H9 (cell line): ENCODE measurements around the gene PRKCZ. TPM values are rescaled to one million over a fixed set of nuclear protein-coding genes. Genes with fewer than 3 reads are reported as not detected.

ENCODE experiments used
- DNase-seq: peaks from one replicate; pipeline ENCODE4 v3.0.0-alpha.2; 2017
- H2AFZ ChIP-seq: one replicate; pipeline ENCODE4 v1.6.1; 2013; ENCODE audit warnings: mild to moderate bottlenecking, low read length, control low read depth, moderate library complexity
- H2AK5ac ChIP-seq: 2 replicates; pipeline ENCODE4 v1.6.1; 2013; ENCODE audit warnings: low read length, control low read depth, mixed read lengths; ENCODE audit not compliant: insufficient read length
- H2BK120ac ChIP-seq: one replicate; pipeline ENCODE4 v1.6.1; 2013; ENCODE audit warnings: low read depth, mild to moderate bottlenecking, low read length, control low read depth, inconsistent platforms; ENCODE audit not compliant: poor library complexity, severe bottlenecking
- H2BK12ac ChIP-seq: 2 replicates; pipeline ENCODE4 v1.6.1; 2013; ENCODE audit warnings: low read length, control low read depth, mixed read lengths, low read depth; ENCODE audit not compliant: insufficient read length
- H2BK15ac ChIP-seq: 2 replicates; pipeline ENCODE4 v1.6.1; 2013; ENCODE audit warnings: low read depth, low read length, control low read depth
- H2BK20ac ChIP-seq: one replicate; pipeline ENCODE4 v1.6.1; 2013; ENCODE audit warnings: low read depth, mild to moderate bottlenecking, low read length, control low read depth, inconsistent platforms; ENCODE audit not compliant: poor library complexity, severe bottlenecking
- H2BK5ac ChIP-seq: 2 replicates; pipeline ENCODE4 v1.6.1; 2013; ENCODE audit warnings: low read length, control low read depth, mixed read lengths; ENCODE audit not compliant: insufficient read length
- H3K14ac ChIP-seq: 2 replicates; pipeline ENCODE4 v1.6.1; 2013; ENCODE audit warnings: low read length, control low read depth; ENCODE audit not compliant: insufficient read depth
- H3K18ac ChIP-seq: 2 replicates; pipeline ENCODE4 v1.6.1; 2013; ENCODE audit warnings: low read depth, mild to moderate bottlenecking, mixed read lengths, low read length, control low read depth; ENCODE audit not compliant: insufficient read length
- H3K23ac ChIP-seq: 2 replicates; pipeline ENCODE4 v1.6.1; 2013; ENCODE audit warnings: low read length, control low read depth, mixed read lengths, low read depth; ENCODE audit not compliant: insufficient read length
- H3K23me2 ChIP-seq: 2 replicates; pipeline ENCODE4 v1.6.1; 2013; ENCODE audit warnings: low read depth, mild to moderate bottlenecking, mixed read lengths, low read length, control low read depth; ENCODE audit not compliant: insufficient read length, poor library complexity, severe bottlenecking
- H3K27ac ChIP-seq: 2 replicates; pipeline ENCODE4 v1.5.1; 2013; ENCODE audit warnings: low read length, control low read depth, mixed read lengths, low read depth; ENCODE audit not compliant: insufficient read length
- H3K27me3 ChIP-seq: 2 replicates; pipeline ENCODE4 v1.6.1; 2013; ENCODE audit warnings: low read length, control low read depth, inconsistent platforms; ENCODE audit not compliant: insufficient read depth
- H3K4ac ChIP-seq: 2 replicates; pipeline ENCODE4 v1.6.1; 2013; ENCODE audit warnings: low read depth, mild to moderate bottlenecking, control low read depth, inconsistent platforms, low read length, moderate library complexity
- H3K4me1 ChIP-seq: 2 replicates; pipeline ENCODE4 v1.6.1; 2013; ENCODE audit warnings: low read length, control low read depth, inconsistent platforms; ENCODE audit not compliant: insufficient read depth
- H3K4me2 ChIP-seq: 2 replicates; pipeline ENCODE4 v1.6.1; 2013; ENCODE audit warnings: low read length, control low read depth, mixed read lengths; ENCODE audit not compliant: insufficient read length, insufficient read depth
- H3K56ac ChIP-seq: 2 replicates; pipeline ENCODE4 v1.6.1; 2013; ENCODE audit warnings: low read depth, mild to moderate bottlenecking, mixed read lengths, low read length, control low read depth; ENCODE audit not compliant: insufficient read length
- H3K79me1 ChIP-seq: 2 replicates; pipeline ENCODE4 v1.6.1; 2013; ENCODE audit warnings: low read depth, mild to moderate bottlenecking, moderate library complexity, low read length, control low read depth, inconsistent platforms; ENCODE audit not compliant: insufficient read depth, poor library complexity, severe bottlenecking
- H3K79me2 ChIP-seq: 2 replicates; pipeline ENCODE4 v1.6.1; 2013; ENCODE audit warnings: low read length, control low read depth, inconsistent platforms; ENCODE audit not compliant: insufficient read depth
- H3K9ac ChIP-seq: 2 replicates; pipeline ENCODE4 v1.6.1; 2013; ENCODE audit warnings: low read length, control low read depth, mixed read lengths; ENCODE audit not compliant: insufficient read length; ENCODE audit errors: extremely low read depth
- H3K9me3 ChIP-seq: one replicate; pipeline ENCODE4 v1.6.1; 2013; ENCODE audit warnings: low read depth, low read length, inconsistent platforms; ENCODE audit not compliant: control insufficient read depth
- H3T11ph ChIP-seq: one replicate; pipeline ENCODE4 v1.6.1; 2013; ENCODE audit warnings: mild to moderate bottlenecking, low read length, control low read depth, inconsistent platforms
- H4K20me1 ChIP-seq: one replicate; pipeline ENCODE4 v1.6.1; 2013; ENCODE audit not compliant: control insufficient read depth, insufficient read length, insufficient read depth
- H4K5ac ChIP-seq: 2 replicates; pipeline ENCODE4 v1.6.1; 2013; ENCODE audit warnings: low read depth, mild to moderate bottlenecking, mixed read lengths, low read length, control low read depth; ENCODE audit not compliant: insufficient read length
- H4K8ac ChIP-seq: replicated peaks from 2 replicates; pipeline ENCODE4 v1.6.1; 2013; ENCODE audit warnings: low read length, control low read depth, mixed read lengths, low read depth; ENCODE audit not compliant: insufficient read length
- H4K91ac ChIP-seq: 2 replicates; pipeline ENCODE4 v1.6.1; 2013; ENCODE audit warnings: low read depth, mild to moderate bottlenecking, moderate library complexity, mixed read lengths, low read length, control low read depth; ENCODE audit not compliant: insufficient read length
- H3K27ac Mint-ChIP-seq, 3 experiments: 2 replicates in 2 of 3; 3 replicates in 1 of 3; pipeline ENCODE4 v1.8.0; 2020 to 2021; ENCODE audit warnings: mixed read lengths in 3 of 3, mild to moderate bottlenecking in 1 of 3, moderate library complexity in 1 of 3
- H3K27me3 Mint-ChIP-seq: 2 replicates; pipeline ENCODE4 v1.8.0; 2021; ENCODE audit warnings: low read depth, mild to moderate bottlenecking, moderate library complexity, mixed read lengths
- H3K36me3 Mint-ChIP-seq, 3 experiments: 2 replicates in 2 of 3; 3 replicates in 1 of 3; pipeline ENCODE4 v1.8.0; 2020 to 2021; ENCODE audit warnings: low read depth in 3 of 3, mixed read lengths in 3 of 3; ENCODE audit not compliant: insufficient read depth in 1 of 3
- H3K4me1 Mint-ChIP-seq, 2 experiments: 2 replicates each; pipeline ENCODE4 v1.8.0; 2020; ENCODE audit warnings: mixed read lengths in 2 of 2
- H3K4me3 Mint-ChIP-seq, 2 experiments: 2 replicates in 1 of 2; 3 replicates in 1 of 2; pipeline ENCODE4 v1.8.0; 2020 to 2021; ENCODE audit warnings: mild to moderate bottlenecking in 2 of 2, mixed read lengths in 2 of 2, moderate library complexity in 1 of 2
- H3K9me3 Mint-ChIP-seq, 2 experiments: 2 replicates in 1 of 2; 3 replicates in 1 of 2; pipeline ENCODE4 v1.8.0; 2020; ENCODE audit warnings: mild to moderate bottlenecking in 2 of 2, mixed read lengths in 2 of 2, moderate library complexity in 1 of 2
- CTCF ChIP-seq: fragments of 200-600 bp; sonication (generic); conservative IDR thresholded peaks from 3 replicates; pipeline ENCODE4 v1.8.0; 2021; ENCODE audit warnings: antibody characterized with exemption, mild to moderate bottlenecking
- WGBS: extraction: QIAGEN DNeasy Blood & Tissue Kit; methylation state at CpG from one replicate; pipeline ENCODE4 v1.1.7; 2013; ENCODE audit warnings: missing lambda C conversion rate, low lambda C conversion rate, mixed read lengths; ENCODE audit not compliant: insufficient read length; ENCODE audit errors: extremely low coverage; 5-methylcytosine and 5-hydroxymethylcytosine counted together
- total RNA-seq: library from RNA; stranded (reverse); gene quantifications from 2 replicates; pipeline ENCODE4 v1.2.1, GENCODE V29; 2021

The PRKCZ gene
- total RNA-seq, 1 experiment from 2014 or later = 48.4 TPM

- no peak overlapping the region for H3K4me2 ChIP-seq
Observed at GRCh38 chr1:2183937-2184334, 133.7 kb downstream of the PRKCZ start.

More at GRCh38 chr1:2183937-2184334, 133.7 kb downstream of the PRKCZ start:
- no peak overlapping the region for H2AK5ac ChIP-seq
- no peak overlapping the region for H2BK20ac ChIP-seq
- H3K9ac ChIP-seq = no peak overlapping the region
- no peak overlapping the region for H3K14ac ChIP-seq
- Mint-ChIP-seq H3K4me1 (peaks cover 0 to 2% of the 10 kb centered on the region in 2 experiments; a peak in 1 of 4 replicates), H3K27ac (no peak overlapping the region; a peak in 2 of 7 replicates), H3K9me3 (no peaks in the 10 kb centered on the region), H3K36me3 (peaks cover 19 to 44% (median 43%) of the 10 kb centered on the region in 3 experiments; a peak in 6 of 7 replicates), H3K4me3 (no peak overlapping the region), H3K27me3 (peaks cover 1% of the 10 kb centered on the region; the same call in 1 of the 2 replicates)
- no peak overlapping the region for H3K27ac ChIP-seq
- no peak overlapping the region for H3K4ac ChIP-seq
- TF ChIP-seq CTCF = no peak
- H4K5ac ChIP-seq = no peak overlapping the region
- H3K4me1 ChIP-seq = no peaks in the 10 kb centered on the region
- H3K79me1 ChIP-seq = no peaks in the 10 kb centered on the region
- no peak overlapping the region for H3K56ac ChIP-seq
- H2BK12ac ChIP-seq = no peak overlapping the region
- H4K8ac ChIP-seq = no peak overlapping the region
- WGBS = no CpG with 5 or more reads among the region's 15 CpGs
- H3K18ac ChIP-seq = no peak overlapping the region
- no peak overlapping the region for H2BK120ac ChIP-seq
- H2BK5ac ChIP-seq = no peak overlapping the region
- no peaks in the 10 kb centered on the region for H3K23me2 ChIP-seq
- no peaks in the 10 kb centered on the region for H3K27me3 ChIP-seq
- no peak overlapping the region for H3T11ph ChIP-seq
- no peak overlapping the region for H2AFZ ChIP-seq
- DNase-seq = no peak
- H4K91ac ChIP-seq = no peak overlapping the region
- H3K23ac ChIP-seq = no peak overlapping the region
- no peaks in the 10 kb centered on the region for H4K20me1 ChIP-seq
- no peaks in the 10 kb centered on the region for H3K9me3 ChIP-seq
- H2BK15ac ChIP-seq = no peak overlapping the region
- no peaks in the 10 kb centered on the region for H3K79me2 ChIP-seq
